Panc1 (cell line): ENCODE measurements around the gene XKR7. TPM values are rescaled to one million over a fixed set of nuclear protein-coding genes. Genes with fewer than 3 reads are reported as not detected.

Experiments used
- ATAC-seq: fragments of 200-7000 bp; cut with Tn5 transposase; 2 replicates; pipeline ENCODE4 v1.9.1; 2020; ENCODE audit warnings: mild to moderate bottlenecking, moderate library complexity
- BruUV-seq: library from RNA; stranded (reverse); fragments of 400-500 nt; replicated peaks from 2 replicates; lab custom pipeline; 2021; lab: Mats Ljungman, UMichigan
- CTCF ChIA-PET: fragments of 300-600 bp; sonication (Branson Sonifier 250); formaldehyde crosslinking; loops from one replicate; lab custom pipeline; 2022; ENCODE audit warnings: antibody characterized with exemption; lab: Charles Lee
- POLR2A ChIA-PET: fragments of 300-600 bp; sonication (Branson Sonifier 250); formaldehyde crosslinking; loops from one replicate; lab custom pipeline; 2022; ENCODE audit warnings: antibody characterized with exemption; lab: Charles Lee
- DNase-seq: peaks from one replicate; pipeline ENCODE4 v3.0.0-alpha.2; 2010; ENCODE audit warnings: low read depth, low spot score
- H3K27ac ChIP-seq: 2 replicates; pipeline ENCODE4 v1.5.1; 2011; ENCODE audit warnings: mild to moderate bottlenecking, low read length, inconsistent platforms
- H3K27me3 ChIP-seq: fragments of 200-500 bp; sonication (Bioruptor generic); 2 replicates; pipeline ENCODE4 v1.6.0; 2014; ENCODE audit warnings: low read length, inconsistent platforms; ENCODE audit not compliant: control insufficient read depth, insufficient read depth
- H3K36me3 ChIP-seq: fragments of 200-500 bp; sonication (Bioruptor generic); 2 replicates; pipeline ENCODE4 v1.5.1; 2014; ENCODE audit warnings: inconsistent platforms, mild to moderate bottlenecking, low read length, moderate library complexity; ENCODE audit not compliant: control insufficient read depth, insufficient read depth
- H3K4me1 ChIP-seq: 2 replicates; pipeline ENCODE4 v1.5.1; 2011; ENCODE audit warnings: inconsistent platforms, mild to moderate bottlenecking, low read length, moderate library complexity; ENCODE audit not compliant: control insufficient read depth, insufficient read depth
- H3K4me3 ChIP-seq, 2 experiments: 2 replicates each; pipeline ENCODE4 v1.5.1; 2011 to 2012; ENCODE audit warnings: low read depth in 2 of 2, low read length in 2 of 2, mild to moderate bottlenecking in 2 of 2, inconsistent platforms in 1 of 2, moderate library complexity in 1 of 2
- H3K9me3 ChIP-seq: fragments of 200-500 bp; sonication (Bioruptor generic); 2 replicates; pipeline ENCODE4 v1.5.1; 2014; ENCODE audit warnings: low read depth, mild to moderate bottlenecking, inconsistent platforms, low read length, moderate library complexity; ENCODE audit not compliant: control insufficient read depth, insufficient read depth
- CTCF ChIP-seq: fragments of 450-650 bp; IDR thresholded peaks from 2 replicates; pipeline ENCODE4 v1.5.1; 2017; ENCODE audit warnings: mild to moderate bottlenecking
- POLR2AphosphoS5 ChIP-seq: IDR thresholded peaks from 2 replicates; pipeline ENCODE4 v1.6.1; 2012; ENCODE audit warnings: mild to moderate bottlenecking, low read depth, low read length, moderate library complexity
- REST ChIP-seq, 2 experiments: IDR thresholded peaks; 2 replicates each; pipeline ENCODE4 v1.6.1; 2011 to 2012; ENCODE audit warnings: low read depth in 2 of 2, control low read depth in 1 of 2, low read length in 1 of 2, mild to moderate bottlenecking in 1 of 2, moderate library complexity in 1 of 2; ENCODE audit not compliant: insufficient read depth in 1 of 2
- SIN3A ChIP-seq: IDR thresholded peaks from 2 replicates; pipeline ENCODE4 v1.6.1; 2012; ENCODE audit warnings: low read depth, mild to moderate bottlenecking, low read length, moderate library complexity, borderline replicate concordance; ENCODE audit not compliant: insufficient read depth
- TCF7L2 ChIP-seq: IDR thresholded peaks from 2 replicates; pipeline ENCODE4 v1.6.1; 2011; ENCODE audit warnings: mild to moderate bottlenecking, low read depth, low read length, inconsistent platforms
- in situ Hi-C: cut with HindIII; loops from 2 replicates; pipeline ENCODE4 v1.10.0; 2016; ENCODE audit warnings: low sequenced_read_pairs, low pct_unique_long_range_greater_than_20kb
- intact Hi-C: fragments of 100-400 bp; cut with micrococcal nuclease; formaldehyde crosslinking; loops from one replicate; pipeline ENCODE4 v1.10.0; 2022; ENCODE audit not compliant: unreplicated experiment
- total RNA-seq: library from RNA; stranded (reverse); gene quantifications from one replicate; pipeline ENCODE4 v1.2.1, GENCODE V29; 2021; ENCODE audit not compliant: unreplicated experiment

Gene XKR7
- total RNA-seq, 1 experiment from 2014 or later = 6.2 TPM

- H3K27ac ChIP-seq = no peak overlapping the region
- no peak overlapping the region for H3K4me3 ChIP-seq
- CTCF ChIA-PET = interaction anchor here (0.6 to 1.3 kb wide), 4 partner anchors 14 to 93 kb away, joined by 5 to 11 read pairs (median 7); no protein-coding TSS in a partner anchor
- DNase-seq (no peak), ATAC-seq (no peak)
- POLR2A ChIA-PET = interaction anchor here (0.6 kb wide), 1 partner anchor 80 kb away, joined by 4 read pairs; no protein-coding TSS in a partner anchor
- no peaks in the 10 kb centered on the region for H3K36me3 ChIP-seq
- BruUV-seq = no TSS peak
- intact Hi-C loops = no loop called here
- no peaks in the 10 kb centered on the region for H3K9me3 ChIP-seq
- H3K4me1 ChIP-seq = 0 out of 2 replicates have a peak, but pooled peaks cover 3% of the 10 kb centered on the region
- TF ChIP-seq TCF7L2 (no peak), REST (IDR thresholded peaks at IDR 0.05; ENCODE audit: insufficient read depth in 1 of 2, low read depth in 2 of 2, low read length in 1 of 2) (no peak), CTCF (no peak), SIN3A (no peak), POLR2AphosphoS5 (no peak)
- no peaks in the 10 kb centered on the region for H3K27me3 ChIP-seq
- in situ Hi-C loops = no loop called here
These were observed 30.1 kb upstream of the XKR7 start for GRCh38 chr20:31937820-31938219.

- in situ Hi-C loops = loop anchor here (5.0 kb wide), 1 partner anchor 103 kb away; no protein-coding TSS in a partner anchor
- H3K9me3 ChIP-seq = no peaks in the 10 kb centered on the region
- ChIA-PET CTCF (no interaction called here), POLR2A (interaction anchor here (0.5 kb wide), 1 partner anchor 47 kb away, joined by 9 read pairs; no protein-coding TSS in a partner anchor)
- H3K4me1 ChIP-seq = peaks cover 19% of the 10 kb centered on the region
- no peak overlapping the region for H3K27ac ChIP-seq
- no TSS peak for BruUV-seq
- no peaks in the 10 kb centered on the region for H3K27me3 ChIP-seq
- TF ChIP-seq POLR2AphosphoS5 (no peak), TCF7L2 (no peak), SIN3A (no peak), REST (IDR thresholded peaks at IDR 0.05; ENCODE audit: insufficient read depth in 1 of 2, low read depth in 2 of 2, low read length in 1 of 2) (no peak), CTCF (no peak)
- ATAC-seq = no peak
- H3K36me3 ChIP-seq = peaks cover under 1% of the 10 kb centered on the region; the same call in 1 of the 2 replicates
- DNase-seq = no peak
- intact Hi-C loops = no loop called here
- H3K4me3 ChIP-seq = no peak overlapping the region
These were observed 28.3 kb upstream of the XKR7 start for GRCh38 chr20:31939661-31940060.
